ENCODE data around the gene CFAP92.

- TF ChIP-seq CTCF (conservative IDR thresholded peaks at IDR 0.05 in 1 of 2, IDR thresholded peaks at IDR 0.05 in 1 of 2; ENCODE audit: extremely low read depth in 1 of 2, insufficient read depth in 1 of 2, low read depth in 1 of 2, low read length in 2 of 2) = peak in 1 of 2 donors; percentile 7
- TF ChIP-seq EZH2 (IDR thresholded peaks at IDR 0.05; ENCODE audit: borderline replicate concordance, low read length) = no peak
Measured at GRCh38 chr3:128940252-128940651, 53.6 kb downstream of the CFAP92 start.

All from mammary epithelial cell (primary cell).